Esophagus squamous epithelium (tissue), 4 donors: ENCODE data around the gene CHD8.

Source experiments
- POLR2A ChIP-seq, 4 donors: fragments of 450-650 bp; IDR thresholded peaks; one replicate each; pipeline ENCODE4 v1.6.1; 2017; ENCODE audit warnings: antibody characterized with exemption in 4 of 4, mild to moderate bottlenecking in 4 of 4, moderate library complexity in 3 of 4
- TF ChIP-seq, protein P1 (sequence below), 6 experiments: fragments of 450-650 bp in 4 of 6; fragments of 200-600 bp in 2 of 6; sonication (generic) in 2 of 6; IDR thresholded peaks; one replicate each; pipeline ENCODE4 v1.5.1; 2016 to 2019; ENCODE audit warnings: antibody characterized with exemption in 6 of 6, mild to moderate bottlenecking in 4 of 6, moderate library complexity in 4 of 6

GRCh38 chr14:21385188-21385904, 70.6 kb downstream of the CHD8 start:
- TF ChIP-seq, protein P1, sequence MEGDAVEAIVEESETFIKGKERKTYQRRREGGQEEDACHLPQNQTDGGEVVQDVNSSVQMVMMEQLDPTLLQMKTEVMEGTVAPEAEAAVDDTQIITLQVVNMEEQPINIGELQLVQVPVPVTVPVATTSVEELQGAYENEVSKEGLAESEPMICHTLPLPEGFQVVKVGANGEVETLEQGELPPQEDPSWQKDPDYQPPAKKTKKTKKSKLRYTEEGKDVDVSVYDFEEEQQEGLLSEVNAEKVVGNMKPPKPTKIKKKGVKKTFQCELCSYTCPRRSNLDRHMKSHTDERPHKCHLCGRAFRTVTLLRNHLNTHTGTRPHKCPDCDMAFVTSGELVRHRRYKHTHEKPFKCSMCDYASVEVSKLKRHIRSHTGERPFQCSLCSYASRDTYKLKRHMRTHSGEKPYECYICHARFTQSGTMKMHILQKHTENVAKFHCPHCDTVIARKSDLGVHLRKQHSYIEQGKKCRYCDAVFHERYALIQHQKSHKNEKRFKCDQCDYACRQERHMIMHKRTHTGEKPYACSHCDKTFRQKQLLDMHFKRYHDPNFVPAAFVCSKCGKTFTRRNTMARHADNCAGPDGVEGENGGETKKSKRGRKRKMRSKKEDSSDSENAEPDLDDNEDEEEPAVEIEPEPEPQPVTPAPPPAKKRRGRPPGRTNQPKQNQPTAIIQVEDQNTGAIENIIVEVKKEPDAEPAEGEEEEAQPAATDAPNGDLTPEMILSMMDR (IDR thresholded peaks at IDR 0.05) = no peak
- no peak for TF ChIP-seq POLR2A (IDR thresholded peaks at IDR 0.05)
